SK-N-MC (cell line): ENCODE results near the gene PANK3.

Experiments
- EZH2 ChIP-seq: fragments of 200-600 bp; sonication (generic); IDR thresholded peaks from one replicate; pipeline ENCODE4 v1.6.1; 2017; ENCODE audit warnings: antibody characterized with exemption
- FOXP2 ChIP-seq: optimal IDR thresholded peaks from 2 replicates; pipeline ENCODE3; 2011; ENCODE audit warnings: mild to moderate bottlenecking, moderate library complexity; ENCODE audit not compliant: insufficient read depth; ENCODE audit errors: extremely low read length, control extremely low read depth
- POLR2AphosphoS5 ChIP-seq: IDR thresholded peaks from 2 replicates; pipeline ENCODE4 v1.6.1; 2012; ENCODE audit warnings: mild to moderate bottlenecking, low read depth, low read length, borderline replicate concordance

- TF ChIP-seq POLR2AphosphoS5 (no peak), EZH2 (no peak), FOXP2 (no peak)
These were observed 25.3 kb upstream of the PANK3 start for GRCh38 chr5:168604436-168604835.
